T-cell (primary cell): ENCODE results near the gene ZFAND5. TPM values are rescaled to one million over a fixed set of nuclear protein-coding genes. Genes with fewer than 3 reads are reported as not detected.

Experiments
- ATAC-seq, 4 experiments: fragments of 200-7000 bp in 3 of 4; fragments of 150-1000 bp in 1 of 4; cut with Tn5 transposase; replicated peaks in 1 of 4; 1 replicate in 3 of 4; 2 replicates in 1 of 4; pipeline ENCODE4 v1.10.0; 2021; ENCODE audit warnings: moderate library complexity in 3 of 4, mild to moderate bottlenecking in 2 of 4, moderate number of reproducible peaks in 1 of 4
- CTCF ChIA-PET, 2 donors: fragments of 300-600 bp; sonication (Branson Sonifier 250); formaldehyde crosslinking; loops; one replicate each; lab custom pipeline; 2022; ENCODE audit warnings: antibody characterized with exemption in 2 of 2; lab: Charles Lee
- POLR2A ChIA-PET, 2 donors: fragments of 300-600 bp; sonication (Branson Sonifier 250); formaldehyde crosslinking; loops; one replicate each; lab custom pipeline; 2022; ENCODE audit warnings: antibody characterized with exemption in 2 of 2; lab: Charles Lee
- DNase-seq, 35 experiments: peaks; one replicate each; pipeline versions ENCODE4 v3.0.0 to v3.0.0-alpha.2; 2013 to 2023
- H3K27ac ChIP-seq: one replicate; pipeline ENCODE4 v1.5.1; 2013; ENCODE audit warnings: low read length
- H3K27me3 ChIP-seq, 2 experiments: replicated peaks in 1 of 2; 1 replicate in 1 of 2; 2 replicates in 1 of 2; pipeline versions ENCODE4 v1.6.1 to v1.7.0; 2013; ENCODE audit warnings: low read length in 1 of 2, mixed read lengths in 1 of 2; ENCODE audit not compliant: control insufficient read depth in 2 of 2, insufficient read depth in 2 of 2; ENCODE audit errors: extremely low read depth in 1 of 2
- H3K36me3 ChIP-seq, 2 donors: 1 replicate in 1 of 2; 2 replicates in 1 of 2; pipeline versions ENCODE4 v1.6.1 to v1.7.0; 2013; ENCODE audit warnings: low read length in 1 of 2; ENCODE audit not compliant: control insufficient read depth in 2 of 2, insufficient read depth in 1 of 2; ENCODE audit errors: extremely low read depth in 1 of 2
- H3K4me1 ChIP-seq, 2 experiments: 1 replicate in 1 of 2; 2 replicates in 1 of 2; pipeline versions ENCODE4 v1.6.1 to v1.7.0; 2013; ENCODE audit warnings: low read length in 2 of 2, mixed read lengths in 1 of 2; ENCODE audit not compliant: insufficient read depth in 2 of 2, control insufficient read depth in 1 of 2; ENCODE audit errors: extremely low read depth in 1 of 2
- H3K4me3 ChIP-seq, 2 donors: 1 replicate in 1 of 2; 2 replicates in 1 of 2; pipeline versions ENCODE4 v1.5.1 to v1.7.0; 2013; ENCODE audit warnings: mild to moderate bottlenecking in 2 of 2, low read length in 1 of 2, moderate library complexity in 1 of 2; ENCODE audit not compliant: control insufficient read depth in 1 of 2; ENCODE audit errors: extremely low read depth in 1 of 2
- H3K9me3 ChIP-seq: 2 replicates; pipeline ENCODE4 v1.7.0; 2013
- H3K27ac Mint-ChIP-seq, 2 donors: one replicate each; pipeline ENCODE4 v1.8.0; 2020 to 2021; ENCODE audit warnings: mild to moderate bottlenecking in 2 of 2, mixed read lengths in 2 of 2
- H3K27me3 Mint-ChIP-seq, 2 donors: one replicate each; pipeline ENCODE4 v1.8.0; 2021 to 2022; ENCODE audit warnings: mixed read lengths in 2 of 2
- H3K36me3 Mint-ChIP-seq: one replicate; pipeline ENCODE4 v1.8.0; 2021; ENCODE audit warnings: mixed read lengths
- H3K4me1 Mint-ChIP-seq, 3 donors: one replicate each; pipeline ENCODE4 v1.8.0; 2020 to 2022; ENCODE audit warnings: mixed read lengths in 3 of 3, mild to moderate bottlenecking in 1 of 3
- H3K4me3 Mint-ChIP-seq, 3 donors: one replicate each; pipeline ENCODE4 v1.8.0; 2020 to 2022; ENCODE audit warnings: mild to moderate bottlenecking in 3 of 3, mixed read lengths in 3 of 3, moderate library complexity in 3 of 3
- H3K9me3 Mint-ChIP-seq, 3 donors: one replicate each; pipeline ENCODE4 v1.8.0; 2020 to 2022; ENCODE audit warnings: mixed read lengths in 3 of 3
- WGBS: methylation state at CpG from one replicate; pipeline ENCODE4 v1.1.5; 2013; ENCODE audit warnings: missing lambda C conversion rate; ENCODE audit not compliant: insufficient coverage; 5-methylcytosine and 5-hydroxymethylcytosine counted together
- total RNA-seq, 35 experiments: library from RNA in 6 of 35; stranded (reverse) in 6 of 35; fragments of 120-200 nt in 1 of 35; gene quantifications; one replicate each; pipeline versions ENCODE4 v1.2.1 to v1.2.4 and lab custom pipeline; 2013 to 2026

The ZFAND5 gene
- total RNA-seq, 5 donors from 2014 or later (not counting 1 experiment from before 2014, with no cell fraction given): 112 to 275 (median 118) TPM

DNA sequence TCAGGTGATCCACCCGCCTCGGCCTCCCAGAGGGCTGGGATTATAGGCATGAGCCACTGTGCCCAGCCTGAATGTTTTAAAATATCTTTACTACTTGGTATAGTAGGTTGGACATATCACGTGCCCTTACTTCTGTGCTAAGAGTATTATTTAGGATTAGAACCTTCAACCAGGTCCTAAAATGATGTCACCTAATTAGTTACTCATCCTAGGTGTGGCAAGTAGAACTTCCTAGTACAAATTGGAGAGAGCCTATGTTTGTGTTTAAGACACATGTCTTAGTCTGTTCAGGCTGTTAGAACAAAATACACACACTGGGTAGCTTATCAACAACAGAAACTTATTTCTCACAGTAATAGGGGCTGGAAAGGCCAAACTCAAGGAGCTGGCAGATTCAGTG is 51.5 kb downstream of the ZFAND5 start:
- no peak for ATAC-seq
- DNase-seq: no peak
- no peaks in the 10 kb centered on the region for H3K36me3 ChIP-seq
- Mint-ChIP-seq H3K27me3 (peaks cover 0 to 4% of the 10 kb centered on the region in 2 donors), H3K36me3 (no peaks in the 10 kb centered on the region), H3K4me1 (peaks cover 0 to 3% (median 0%) of the 10 kb centered on the region in 3 donors), H3K9me3 (no peaks in the 10 kb centered on the region), H3K4me3 (no peak overlapping the region), H3K27ac (no peak overlapping the region)
- no peaks in the 10 kb centered on the region for H3K9me3 ChIP-seq
- ChIA-PET POLR2A (no interaction called here), CTCF (no interaction called here)
- H3K4me3 ChIP-seq: no peak overlapping the region
- no CpG with 5 or more reads among the region's 3 CpGs for WGBS
- no peaks in the 10 kb centered on the region for H3K27me3 ChIP-seq
- no peak overlapping the region for H3K27ac ChIP-seq
- H3K4me1 ChIP-seq: no peaks in the 10 kb centered on the region

DNA sequence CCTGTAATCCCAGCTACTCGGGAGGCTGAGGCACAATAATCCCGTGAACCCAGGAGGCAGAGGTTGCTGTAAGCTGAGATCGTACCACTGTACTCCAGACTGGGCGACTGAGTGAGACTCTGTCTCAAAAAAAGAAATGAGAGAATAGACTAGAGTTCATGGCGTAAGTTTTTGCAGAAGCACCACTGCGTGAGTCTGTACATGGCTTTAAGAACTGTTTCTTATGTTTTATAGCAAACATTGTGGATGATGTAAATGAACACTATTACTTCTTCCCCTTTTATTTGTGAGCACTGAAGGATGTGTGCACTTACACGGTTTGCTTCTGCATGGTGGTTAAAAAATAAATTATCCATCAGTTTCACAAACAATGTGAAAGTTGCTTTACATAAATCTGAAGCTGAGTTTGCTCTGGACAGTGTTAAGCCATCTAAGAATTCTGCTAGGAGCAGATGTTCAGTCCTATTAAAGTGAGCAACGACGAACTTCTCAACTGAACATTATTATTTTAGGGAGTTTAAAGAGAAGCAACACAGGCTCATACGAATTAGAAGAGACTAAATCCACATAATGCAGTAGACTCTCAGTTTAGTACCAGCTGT is 52.5 kb downstream of the ZFAND5 start:
- Histone ChIP-seq H3K4me1 (no peaks in the 10 kb centered on the region), H3K27ac (no peak overlapping the region), H3K4me3 (no peak overlapping the region), H3K27me3 (no peaks in the 10 kb centered on the region), H3K36me3 (no peaks in the 10 kb centered on the region), H3K9me3 (no peaks in the 10 kb centered on the region)
- no peak for DNase-seq
- H3K9me3 Mint-ChIP-seq: no peaks in the 10 kb centered on the region
- 81% methylated on average over 3 of the region's 10 CpGs for WGBS
- no peak for ATAC-seq
- H3K27ac Mint-ChIP-seq: no peak overlapping the region
- no peak overlapping the region for H3K4me3 Mint-ChIP-seq
- no peaks in the 10 kb centered on the region for H3K36me3 Mint-ChIP-seq
- H3K27me3 Mint-ChIP-seq: peaks cover 0 to 4% of the 10 kb centered on the region in 2 donors
- ChIA-PET POLR2A (no interaction called here), CTCF (no interaction called here)
- peaks cover 0 to 3% (median 0%) of the 10 kb centered on the region in 3 donors for H3K4me1 Mint-ChIP-seq

- CTCF ChIA-PET: interaction anchor here in 1 of 2 donors (0.9 kb wide), 1 partner anchor 134 kb away, joined by 3 read pairs; no protein-coding TSS in a partner anchor
- Histone ChIP-seq H3K9me3 (no peaks in the 10 kb centered on the region), H3K27ac (no peak overlapping the region), H3K4me3 (no peak overlapping the region), H3K4me1 (peaks cover 6 to 11% of the 10 kb centered on the region in 2 experiments), H3K27me3 (no peaks in the 10 kb centered on the region), H3K36me3 (no peaks in the 10 kb centered on the region)
- Mint-ChIP-seq H3K4me3 (no peak overlapping the region), H3K9me3 (no peaks in the 10 kb centered on the region), H3K27me3 (peaks cover 0 to 8% of the 10 kb centered on the region in 2 donors), H3K36me3 (no peaks in the 10 kb centered on the region), H3K27ac (no peak overlapping the region), H3K4me1 (peaks cover 12 to 21% (median 14%) of the 10 kb centered on the region in 3 donors)
- WGBS: 80% methylated on average over 1 of the region's 4 CpGs
- no peak for DNase-seq
- no peak for ATAC-seq
- POLR2A ChIA-PET: interaction anchor here in 1 of 2 donors (0.6 kb wide), 1 partner anchor 234 kb away, joined by 6 read pairs; no protein-coding TSS in a partner anchor
Measured at GRCh38 chr9:72309364-72310133, 55.5 kb downstream of the ZFAND5 start.

GRCh38 chr9:72306761-72307160 is 58.2 kb downstream of the ZFAND5 start:
- H3K27ac Mint-ChIP-seq: no peak overlapping the region
- WGBS: 38% methylated on average over 1 of the region's 1 CpG
- peaks cover 15 to 30% (median 18%) of the 10 kb centered on the region in 3 donors for H3K4me1 Mint-ChIP-seq
- ChIA-PET CTCF (interaction anchor here in 1 of 2 donors (0.8 kb wide), 1 partner anchor 708 kb away, joined by 3 read pairs; no protein-coding TSS in a partner anchor), POLR2A (no interaction called here)
- H3K27me3 ChIP-seq: no peaks in the 10 kb centered on the region
- ATAC-seq (no peak), DNase-seq (no peak)
- no peaks in the 10 kb centered on the region for H3K9me3 ChIP-seq
- H3K9me3 Mint-ChIP-seq: no peaks in the 10 kb centered on the region
- H3K36me3 Mint-ChIP-seq: no peaks in the 10 kb centered on the region
- H3K4me1 ChIP-seq: peaks cover 7 to 14% of the 10 kb centered on the region in 2 experiments
- no peak overlapping the region for H3K4me3 Mint-ChIP-seq
- H3K36me3 ChIP-seq: no peaks in the 10 kb centered on the region
- no peak overlapping the region for H3K27ac ChIP-seq
- peaks cover 0 to 8% of the 10 kb centered on the region in 2 donors for H3K27me3 Mint-ChIP-seq
- H3K4me3 ChIP-seq: no peak overlapping the region

- H3K9me3 Mint-ChIP-seq: no peaks in the 10 kb centered on the region
- Histone ChIP-seq H3K9me3 (no peaks in the 10 kb centered on the region), H3K27me3 (no peaks in the 10 kb centered on the region), H3K36me3 (no peaks in the 10 kb centered on the region), H3K27ac (no peak overlapping the region), H3K4me3 (no peak overlapping the region), H3K4me1 (peaks cover 7 to 14% of the 10 kb centered on the region in 2 experiments)
- ChIA-PET POLR2A (interaction anchor here in 1 of 2 donors (0.5 kb wide), 1 partner anchor 91 kb away, joined by 3 read pairs; no protein-coding TSS in a partner anchor), CTCF (interaction anchor here in 1 of 2 donors (0.9 kb wide), 1 partner anchor 25 kb away, joined by 3 read pairs; no protein-coding TSS in a partner anchor)
- DNase-seq (no peak), ATAC-seq (no peak)
- no peaks in the 10 kb centered on the region for H3K36me3 Mint-ChIP-seq
- peaks cover 0 to 8% of the 10 kb centered on the region in 2 donors for H3K27me3 Mint-ChIP-seq
- WGBS: 100% methylated on average over 1 of the region's 3 CpGs
- H3K27ac Mint-ChIP-seq: peak overlapping the region; percentile 71 to 90
- peak overlapping the region in 1 of 3 donors; percentile 42 for H3K4me3 Mint-ChIP-seq
- H3K4me1 Mint-ChIP-seq: peaks cover 15 to 39% (median 25%) of the 10 kb centered on the region in 3 donors
Measured at GRCh38 chr9:72305707-72306106, 59.3 kb downstream of the ZFAND5 start.

- H3K36me3 ChIP-seq: no peaks in the 10 kb centered on the region
- peaks cover 7 to 14% of the 10 kb centered on the region in 2 experiments for H3K4me1 ChIP-seq
- Mint-ChIP-seq H3K27me3 (peaks cover 0 to 8% of the 10 kb centered on the region in 2 donors), H3K36me3 (no peaks in the 10 kb centered on the region), H3K9me3 (no peaks in the 10 kb centered on the region), H3K4me1 (peaks cover 15 to 45% (median 29%) of the 10 kb centered on the region in 3 donors), H3K4me3 (peak overlapping the region; percentile 19 to 42 (median 35)), H3K27ac (peak overlapping the region; percentile 71 to 90)
- DNase-seq: peak in 19 of 35 experiments; percentile 2 to 50 (median 7)
- H3K27me3 ChIP-seq: no peaks in the 10 kb centered on the region
- CTCF ChIA-PET: interaction anchor here in 1 of 2 donors (0.9 kb wide), 1 partner anchor 24 kb away, joined by 3 read pairs; no protein-coding TSS in a partner anchor
- peak; percentile 48 to 88 (median 68) for ATAC-seq
- 60% methylated on average over 3 of the region's 8 CpGs for WGBS
- H3K9me3 ChIP-seq: no peaks in the 10 kb centered on the region
- no peak overlapping the region for H3K4me3 ChIP-seq
- peak overlapping the region; percentile 59 for H3K27ac ChIP-seq
- POLR2A ChIA-PET: interaction anchor here in 1 of 2 donors (0.5 kb wide), 1 partner anchor 92 kb away, joined by 3 read pairs; no protein-coding TSS in a partner anchor
Measured at GRCh38 chr9:72305102-72305546, 59.9 kb downstream of the ZFAND5 start.
